IMR-90 (cell line): ENCODE data around the gene RAP1GAP2. TPM values are rescaled to one million over a fixed set of nuclear protein-coding genes. Genes with fewer than 3 reads are reported as not detected.

Source experiments
- ATAC-seq: fragments of 200-7000 bp; cut with Tn5 transposase; 2 replicates; pipeline ENCODE4 v1.9.1; 2020; ENCODE audit warnings: low read depth, mild to moderate bottlenecking, moderate library complexity
- BruUV-seq: library from RNA; stranded (reverse); fragments of 400-500 nt; replicated peaks from 2 replicates; lab custom pipeline; 2021; lab: Mats Ljungman, UMichigan
- CTCF ChIA-PET: fragments of 300-600 bp; formaldehyde crosslinking; extraction: SDS; loops from one replicate; lab custom pipeline; 2021; ENCODE audit warnings: antibody characterized with exemption; lab: Yijun Ruan, JAX
- POLR2A ChIA-PET: fragments of 300-600 bp; sonication (Branson Sonifier 250); formaldehyde crosslinking; loops from one replicate; lab custom pipeline; 2022; ENCODE audit warnings: antibody characterized with exemption; ENCODE audit not compliant: unreplicated experiment; lab: Charles Lee
- DNase-seq: peaks from one replicate; pipeline ENCODE4 v3.0.0; 2013
- H2AFZ ChIP-seq: replicated peaks from 2 replicates; pipeline ENCODE3; 2013; ENCODE audit warnings: low read length, mild to moderate bottlenecking; ENCODE audit not compliant: poor library complexity
- H2AK5ac ChIP-seq: 2 replicates; pipeline ENCODE4 v1.6.1; 2013; ENCODE audit warnings: low read depth, low read length, inconsistent platforms
- H2AK9ac ChIP-seq: replicated peaks from 2 replicates; pipeline ENCODE3; 2013; ENCODE audit warnings: mild to moderate bottlenecking, low read depth, low read length, moderate library complexity; ENCODE audit not compliant: poor library complexity
- H2BK120ac ChIP-seq: 2 replicates; pipeline ENCODE4 v1.6.1; 2013; ENCODE audit warnings: low read depth, low read length, inconsistent platforms
- H2BK15ac ChIP-seq: 3 replicates; pipeline ENCODE4 v1.6.1; 2013; ENCODE audit warnings: low read depth, low read length, inconsistent platforms
- H2BK20ac ChIP-seq: 2 replicates; pipeline ENCODE4 v1.6.1; 2013; ENCODE audit warnings: low read depth, mild to moderate bottlenecking, inconsistent platforms, low read length, moderate library complexity
- H2BK5ac ChIP-seq: 2 replicates; pipeline ENCODE4 v1.6.1; 2013; ENCODE audit warnings: mild to moderate bottlenecking, low read depth, low read length, inconsistent platforms; ENCODE audit not compliant: poor library complexity, severe bottlenecking
- H3K14ac ChIP-seq: replicated peaks from 2 replicates; pipeline ENCODE4 v1.6.1; 2013; ENCODE audit warnings: low read depth, low read length, inconsistent platforms
- H3K18ac ChIP-seq: 2 replicates; pipeline ENCODE4 v1.6.1; 2013; ENCODE audit warnings: low read depth, low read length, control low read depth
- H3K23ac ChIP-seq: 2 replicates; pipeline ENCODE4 v1.6.1; 2013; ENCODE audit warnings: low read depth, low read length, inconsistent platforms
- H3K27ac ChIP-seq: 2 replicates; pipeline ENCODE4 v1.5.1; 2013; ENCODE audit warnings: mild to moderate bottlenecking, control low read depth, low read length; ENCODE audit not compliant: insufficient read depth
- H3K27me3 ChIP-seq: 2 replicates; pipeline ENCODE4 v1.6.1; 2013; ENCODE audit warnings: low read length; ENCODE audit not compliant: control insufficient read depth, insufficient read depth
- H3K36me3 ChIP-seq: 2 replicates; pipeline ENCODE4 v1.6.1; 2013; ENCODE audit warnings: low read length, mixed read lengths; ENCODE audit not compliant: control insufficient read depth, insufficient read depth
- H3K4ac ChIP-seq: 2 replicates; pipeline ENCODE4 v1.6.1; 2013; ENCODE audit warnings: low read depth, low read length, inconsistent platforms
- H3K4me1 ChIP-seq: 2 replicates; pipeline ENCODE4 v1.6.1; 2013; ENCODE audit warnings: low read length, mixed read lengths; ENCODE audit not compliant: control insufficient read depth, insufficient read depth
- H3K4me2 ChIP-seq: 2 replicates; pipeline ENCODE4 v1.6.1; 2013; ENCODE audit warnings: low read depth, mild to moderate bottlenecking, control low read depth, low read length, moderate library complexity
- H3K4me3 ChIP-seq: 2 replicates; pipeline ENCODE4 v1.5.1; 2013; ENCODE audit warnings: low read depth, mild to moderate bottlenecking, control low read depth, low read length, moderate library complexity; ENCODE audit not compliant: insufficient read depth
- H3K56ac ChIP-seq: 2 replicates; pipeline ENCODE4 v1.6.1; 2013; ENCODE audit warnings: low read length, inconsistent platforms; ENCODE audit not compliant: insufficient read depth; ENCODE audit errors: extremely low read depth
- H3K79me1 ChIP-seq, 2 experiments: 2 replicates each; pipeline ENCODE4 v1.6.1; 2013; ENCODE audit warnings: low read length in 2 of 2, inconsistent platforms in 1 of 2, low read depth in 1 of 2
- H3K9ac ChIP-seq: 2 replicates; pipeline ENCODE4 v1.6.1; 2013; ENCODE audit warnings: low read depth, low read length, control low read depth
- H3K9me1 ChIP-seq: 2 replicates; pipeline ENCODE4 v1.6.1; 2013; ENCODE audit warnings: low read length, inconsistent platforms; ENCODE audit not compliant: insufficient read depth
- H3K9me3 ChIP-seq: 2 replicates; pipeline ENCODE4 v1.6.1; 2013; ENCODE audit warnings: low read length; ENCODE audit not compliant: control insufficient read depth, insufficient read depth
- H4K20me1 ChIP-seq: 2 replicates; pipeline ENCODE4 v1.6.1; 2013; ENCODE audit warnings: low read length, inconsistent platforms; ENCODE audit not compliant: insufficient read depth
- H4K5ac ChIP-seq: 2 replicates; pipeline ENCODE4 v1.6.1; 2013; ENCODE audit warnings: mild to moderate bottlenecking, low read depth, low read length, control low read depth
- H4K8ac ChIP-seq, 2 experiments: 2 replicates each; pipeline ENCODE4 v1.6.1; 2013; ENCODE audit warnings: low read depth in 2 of 2, low read length in 2 of 2, control low read depth in 1 of 2, inconsistent platforms in 1 of 2
- H4K91ac ChIP-seq: 2 replicates; pipeline ENCODE4 v1.6.1; 2013; ENCODE audit warnings: low read depth, low read length, inconsistent platforms; ENCODE audit not compliant: insufficient read depth
- BHLHE40 ChIP-seq: fragments of 150-350 bp; IDR thresholded peaks from 2 replicates; pipeline ENCODE4 v1.6.1; 2016; ENCODE audit warnings: mild to moderate bottlenecking, low read depth, low read length
- CEBPB ChIP-seq: IDR thresholded peaks from 2 replicates; pipeline ENCODE4 v1.6.1; 2012; ENCODE audit warnings: low read depth, low read length, improper control_type of control experiment
- CHD1 ChIP-seq: IDR thresholded peaks from 2 replicates; pipeline ENCODE4 v1.6.1; 2012; ENCODE audit warnings: low read depth, low read length, improper control_type of control experiment
- CTCF ChIP-seq: conservative IDR thresholded peaks from 2 replicates; pipeline ENCODE4 v1.5.1; 2012; ENCODE audit warnings: mild to moderate bottlenecking, low read depth, low read length, improper control_type of control experiment
- ELK1 ChIP-seq: fragments of 150-350 bp; IDR thresholded peaks from 2 replicates; pipeline ENCODE4 v1.6.1; 2016; ENCODE audit warnings: low read depth, mild to moderate bottlenecking, low read length, moderate library complexity, borderline replicate concordance
- FOS ChIP-seq: fragments of 150-350 bp; IDR thresholded peaks from 2 replicates; pipeline ENCODE4 v1.6.1; 2016; ENCODE audit warnings: low read depth, low read length
- MAFK ChIP-seq: IDR thresholded peaks from 2 replicates; pipeline ENCODE4 v1.6.1; 2012; ENCODE audit warnings: low read depth, low read length, improper control_type of control experiment
- MAZ ChIP-seq: IDR thresholded peaks from 2 replicates; pipeline ENCODE4 v1.6.1; 2012; ENCODE audit warnings: low read depth, mild to moderate bottlenecking, low read length, improper control_type of control experiment, moderate library complexity, borderline replicate concordance
- MXI1 ChIP-seq: IDR thresholded peaks from 2 replicates; pipeline ENCODE4 v1.6.1; 2012; ENCODE audit warnings: low read depth, mild to moderate bottlenecking, low read length, moderate library complexity, borderline replicate concordance
- NFE2L2 ChIP-seq: fragments of 150-350 bp; IDR thresholded peaks from 2 replicates; pipeline ENCODE4 v1.6.1; 2016; ENCODE audit warnings: low read depth, mild to moderate bottlenecking, low read length
- POLR2A ChIP-seq: IDR thresholded peaks from 2 replicates; pipeline ENCODE4 v1.6.1; 2012; ENCODE audit warnings: mild to moderate bottlenecking, low read depth, low read length
- RAD21 ChIP-seq: IDR thresholded peaks from 2 replicates; pipeline ENCODE4 v1.6.1; 2012; ENCODE audit warnings: low read length, improper control_type of control experiment
- RCOR1 ChIP-seq: IDR thresholded peaks from 2 replicates; pipeline ENCODE4 v1.6.1; 2012; ENCODE audit warnings: mild to moderate bottlenecking, low read length, improper control_type of control experiment; ENCODE audit not compliant: insufficient replicate concordance
- RFX5 ChIP-seq: IDR thresholded peaks from 2 replicates; pipeline ENCODE4 v1.8.0; 2012; ENCODE audit warnings: low read depth, mild to moderate bottlenecking, low read length, moderate library complexity
- SMC3 ChIP-seq: fragments of 150-350 bp; IDR thresholded peaks from 2 replicates; pipeline ENCODE4 v1.6.1; 2016; ENCODE audit warnings: low read depth, mild to moderate bottlenecking, antibody characterized with exemption, low read length, moderate library complexity
- WGBS, 2 experiments: methylation state at CpG; one replicate each; pipeline versions ENCODE4 v1.1.5 to v1.1.7; 2013; ENCODE audit warnings: missing lambda C conversion rate in 2 of 2; ENCODE audit not compliant: insufficient read length in 1 of 2; ENCODE audit errors: extremely low coverage in 2 of 2; 5-methylcytosine and 5-hydroxymethylcytosine counted together
- dilution Hi-C: fragments of 300-500 bp; cut with HindIII; formaldehyde crosslinking; loops from one replicate; pipeline ENCODE4 v1.14.3; 2018; ENCODE audit warnings: low sequenced_read_pairs; ENCODE audit not compliant: unreplicated experiment
- in situ Hi-C: fragments of 300-500 bp; cut with MboI; formaldehyde crosslinking; loops from 3 replicates; pipeline ENCODE4 v1.14.3; 2019; ENCODE audit warnings: low sequenced_read_pairs, inconsistent platforms, mixed read lengths
- intact Hi-C: fragments of 100-400 bp; cut with micrococcal nuclease; formaldehyde crosslinking; loops from 2 replicates; pipeline ENCODE4 v1.10.0; 2022
- polyA plus RNA-seq, 3 experiments: library from polyadenylated mRNA; depleted of rRNA; stranded (reverse); fragments of >200 nt; gene quantifications; 2 replicates each; pipeline ENCODE4 v1.2.3, GENCODE V29; 2012; ENCODE audit warnings: low replicate concordance in 1 of 3
- total RNA-seq: library from RNA; depleted of rRNA; stranded (reverse); fragments of >200 nt; gene quantifications from 2 replicates; pipeline ENCODE4 v1.2.3, GENCODE V29; 2012
- TF ChIP-seq, protein P1 (sequence below): fragments of 150-350 bp; IDR thresholded peaks from 2 replicates; pipeline ENCODE4 v1.6.1; 2017; ENCODE audit warnings: mild to moderate bottlenecking, antibody characterized with exemption, low read length, low read depth

RAP1GAP2 gene
- total and polyA plus RNA-seq, 2 of the 4 experiments (the other 2 are of a cell fraction), result 5.7 to 7.5 TPM

- DNase-seq, result no peak
- Histone ChIP-seq H3K4me2 (no peak overlapping the region), H4K91ac (no peak overlapping the region), H3K9me3 (peaks cover 3% of the 10 kb centered on the region), H3K4me1 (no peaks in the 10 kb centered on the region), H3K36me3 (no peaks in the 10 kb centered on the region), H3K9ac (no peak overlapping the region), H2BK20ac (no peak overlapping the region), H2AFZ (no peak overlapping the region), H3K27ac (no peak overlapping the region), H2AK9ac (no peak overlapping the region), H3K4ac (no peak overlapping the region), H3K23ac (no peak overlapping the region), H2BK5ac (no peak overlapping the region), H4K5ac (no peak overlapping the region), H3K79me1 (no peaks in the 10 kb centered on the region), H3K4me3 (no peak overlapping the region), H2BK120ac (no peak overlapping the region), H3K14ac (no peak overlapping the region), H3K56ac (no peak overlapping the region), H4K20me1 (no peaks in the 10 kb centered on the region), H3K27me3 (peaks cover 2% of the 10 kb centered on the region; the same call in 1 of the 2 replicates), H3K18ac (no peak overlapping the region), H4K8ac (no peak overlapping the region), H2AK5ac (no peak overlapping the region), H2BK15ac (no peak overlapping the region), H3K9me1 (no peaks in the 10 kb centered on the region)
- ChIA-PET POLR2A (no interaction called here), CTCF (interaction anchor here (1.1 kb wide), 1 partner anchor 19 kb away, joined by 3 read pairs; no protein-coding TSS in a partner anchor)
- ATAC-seq, result no peak
- WGBS, 2 experiments, result 87% methylated on average over 3 of the region's 4 CpGs; no CpG with 5 or more reads in 1 of the 2 experiments
- BruUV-seq, result no TSS peak
- TF ChIP-seq CHD1 (no peak), MAFK (no peak), RAD21 (no peak), RCOR1 (no peak), FOS (no peak), ELK1 (no peak), RFX5 (no peak), POLR2A (no peak), MXI1 (no peak), CTCF (no peak), BHLHE40 (no peak), MAZ (no peak), CEBPB (no peak), NFE2L2 (no peak), SMC3 (no peak)
- TF ChIP-seq, protein P1, sequence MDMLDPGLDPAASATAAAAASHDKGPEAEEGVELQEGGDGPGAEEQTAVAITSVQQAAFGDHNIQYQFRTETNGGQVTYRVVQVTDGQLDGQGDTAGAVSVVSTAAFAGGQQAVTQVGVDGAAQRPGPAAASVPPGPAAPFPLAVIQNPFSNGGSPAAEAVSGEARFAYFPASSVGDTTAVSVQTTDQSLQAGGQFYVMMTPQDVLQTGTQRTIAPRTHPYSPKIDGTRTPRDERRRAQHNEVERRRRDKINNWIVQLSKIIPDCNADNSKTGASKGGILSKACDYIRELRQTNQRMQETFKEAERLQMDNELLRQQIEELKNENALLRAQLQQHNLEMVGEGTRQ, result no peak
- dilution Hi-C loops (no loop called here), intact Hi-C loops (no loop called here), in situ Hi-C loops (no loop called here)
Observed at GRCh38 chr17:2783310-2784030, 12.8 kb upstream of the RAP1GAP2 start.
